ENCODE data around the gene MARCKSL1. TPM values are rescaled to one million over a fixed set of nuclear protein-coding genes. Genes with fewer than 3 reads are reported as not detected.
A peak's percentile ranks its signal among the peaks of the same experiment; 100 is the strongest.
"Not testable (repeated sequence)": the region's sequence is repeated elsewhere in the genome, so short reads cannot be mapped to it uniquely, and the experiment has no call there.

The MARCKSL1 gene
- polyA plus RNA-seq, 3 donors, result 13.9 to 150 (median 40.3) TPM

GRCh38 chr1:32303358-32303757 lies 32.7 kb downstream of the MARCKSL1 start:
- no CpG with 5 or more reads among the region's 3 CpGs for WGBS (ENCODE audit: insufficient coverage)
- no peak overlapping the region for H3K9ac ChIP-seq (ENCODE audit: insufficient read depth, low read length, poor library complexity, severe bottlenecking)
- Mint-ChIP-seq H3K27me3 (ENCODE audit: low read depth in 3 of 3) (no peaks in the 10 kb centered on the region), H3K9me3 (peaks cover 0 to 10% (median 0%) of the 10 kb centered on the region in 7 donors), H3K4me1 (no peaks in the 10 kb centered on the region), H3K36me3 (peaks cover 46 to 73% of the 10 kb centered on the region in 2 donors), H3K27ac (peak overlapping the region in 1 of 7 donors; percentile 19), H3K4me3 (no peak overlapping the region)
- peaks cover 77% of the 10 kb centered on the region for H3K79me2 ChIP-seq (ENCODE audit: insufficient read depth, low read length)
- H3K27me3 ChIP-seq (ENCODE audit: control insufficient read depth in 2 of 2, insufficient read depth in 2 of 2, low read length in 2 of 2), result no peaks in the 10 kb centered on the region
- no peak overlapping the region for H2AFZ ChIP-seq (ENCODE audit: insufficient read depth, low read depth, low read length, poor library complexity, severe bottlenecking)
- H3K36me3 ChIP-seq (replicated peaks in 1 of 2; ENCODE audit: control insufficient read depth in 1 of 2, insufficient read depth in 2 of 2, low read length in 2 of 2), result peaks cover 41 to 75% of the 10 kb centered on the region in 2 donors
- no peaks in the 10 kb centered on the region for H3K4me1 ChIP-seq (ENCODE audit: control insufficient read depth in 1 of 2, insufficient read depth in 2 of 2, low read length in 2 of 2)
- H4K20me1 ChIP-seq (ENCODE audit: insufficient read depth, low read length), result peaks cover 79% of the 10 kb centered on the region
- intact Hi-C loops (cut with micrococcal nuclease), result no loop called here
- no peaks in the 10 kb centered on the region for H3K9me3 ChIP-seq (replicated peaks in 1 of 2; ENCODE audit: control insufficient read depth in 1 of 2, insufficient read depth in 1 of 2, low read length in 2 of 2)
- H3K27ac ChIP-seq (ENCODE audit: low read depth in 1 of 2, low read length in 2 of 2), result no peak overlapping the region
- no peak for TF ChIP-seq CTCF (IDR thresholded peaks at IDR 0.05)
- no peak for DNase-seq
- H3K4me2 ChIP-seq (replicated peaks; ENCODE audit: extremely low read depth, low read length, poor library complexity, severe bottlenecking), result no peak overlapping the region
- H3K4me3 ChIP-seq (replicated peaks in 1 of 3; ENCODE audit: low read depth in 2 of 3, low read length in 3 of 3), result no peak overlapping the region

- Histone ChIP-seq H3K9ac (ENCODE audit: insufficient read depth, low read length, poor library complexity, severe bottlenecking) (no peak overlapping the region), H3K9me3 (replicated peaks in 1 of 2; ENCODE audit: control insufficient read depth in 1 of 2, insufficient read depth in 1 of 2, low read length in 2 of 2) (no peaks in the 10 kb centered on the region), H2AFZ (ENCODE audit: insufficient read depth, low read depth, low read length, poor library complexity, severe bottlenecking) (no peak overlapping the region), H3K27ac (ENCODE audit: low read depth in 1 of 2, low read length in 2 of 2) (no peak overlapping the region), H4K20me1 (ENCODE audit: insufficient read depth, low read length) (peaks cover 79% of the 10 kb centered on the region), H3K4me1 (ENCODE audit: control insufficient read depth in 1 of 2, insufficient read depth in 2 of 2, low read length in 2 of 2) (no peaks in the 10 kb centered on the region), H3K4me3 (replicated peaks in 1 of 3; ENCODE audit: low read depth in 2 of 3, low read length in 3 of 3) (no peak overlapping the region), H3K27me3 (ENCODE audit: control insufficient read depth in 2 of 2, insufficient read depth in 2 of 2, low read length in 2 of 2) (no peaks in the 10 kb centered on the region), H3K4me2 (replicated peaks; ENCODE audit: extremely low read depth, low read length, poor library complexity, severe bottlenecking) (no peak overlapping the region), H3K36me3 (replicated peaks in 1 of 2; ENCODE audit: control insufficient read depth in 1 of 2, insufficient read depth in 2 of 2, low read length in 2 of 2) (peaks cover 26 to 56% of the 10 kb centered on the region in 2 donors), H3K79me2 (ENCODE audit: insufficient read depth, low read length) (peaks cover 77% of the 10 kb centered on the region)
- peaks cover 40 to 70% of the 10 kb centered on the region in 2 donors for H3K36me3 Mint-ChIP-seq
- H3K4me3 Mint-ChIP-seq, result no peak overlapping the region
- peak overlapping the region in 1 of 7 donors; percentile 21 for H3K27ac Mint-ChIP-seq
- no peaks in the 10 kb centered on the region for H3K27me3 Mint-ChIP-seq (ENCODE audit: low read depth in 3 of 3)
- H3K4me1 Mint-ChIP-seq, result peaks cover 16% of the 10 kb centered on the region
- H3K9me3 Mint-ChIP-seq, result peaks cover 0 to 3% (median 0%) of the 10 kb centered on the region in 7 donors
- no peak for TF ChIP-seq CTCF (IDR thresholded peaks at IDR 0.05)
- intact Hi-C loops (cut with micrococcal nuclease), result loop anchor here in 1 of 2 donors (10.0 kb wide), 1 partner anchor 115 kb away; no protein-coding TSS in a partner anchor
- DNase-seq, result no peak
These were observed 36.7 kb downstream of the MARCKSL1 start for GRCh38 chr1:32299327-32299726.

GRCh38 chr1:32298211-32298610 lies 37.8 kb downstream of the MARCKSL1 start:
- not testable (repeated sequence) for H3K27ac ChIP-seq (ENCODE audit: low read depth in 1 of 2, low read length in 2 of 2); H3K9ac ChIP-seq (ENCODE audit: insufficient read depth, low read length, poor library complexity, severe bottlenecking); H3K27me3 Mint-ChIP-seq (ENCODE audit: low read depth in 3 of 3); H3K4me3 Mint-ChIP-seq; H3K9me3 Mint-ChIP-seq; H3K9me3 ChIP-seq (replicated peaks in 1 of 2; ENCODE audit: control insufficient read depth in 1 of 2, insufficient read depth in 1 of 2, low read length in 2 of 2); H3K4me2 ChIP-seq (replicated peaks; ENCODE audit: extremely low read depth, low read length, poor library complexity, severe bottlenecking); H2AFZ ChIP-seq (ENCODE audit: insufficient read depth, low read depth, low read length, poor library complexity, severe bottlenecking); DNase-seq; H3K27me3 ChIP-seq (ENCODE audit: control insufficient read depth in 2 of 2, insufficient read depth in 2 of 2, low read length in 2 of 2); H3K27ac Mint-ChIP-seq; H3K4me3 ChIP-seq (replicated peaks in 1 of 3; ENCODE audit: low read depth in 2 of 3, low read length in 3 of 3); H3K4me1 ChIP-seq (ENCODE audit: control insufficient read depth in 1 of 2, insufficient read depth in 2 of 2, low read length in 2 of 2)
- H3K36me3 ChIP-seq (replicated peaks in 1 of 2; ENCODE audit: control insufficient read depth in 1 of 2, insufficient read depth in 2 of 2, low read length in 2 of 2), result peaks cover 15 to 45% of the 10 kb centered on the region in 2 donors
- peaks cover 29 to 64% of the 10 kb centered on the region in 2 donors for H3K36me3 Mint-ChIP-seq
- peaks cover 20% of the 10 kb centered on the region for H3K4me1 Mint-ChIP-seq
- peaks cover 83% of the 10 kb centered on the region for H3K79me2 ChIP-seq (ENCODE audit: insufficient read depth, low read length)
- 100% methylated on average over 5 of the region's 16 CpGs for WGBS (ENCODE audit: insufficient coverage)
- intact Hi-C loops (cut with micrococcal nuclease), result loop anchor here in 1 of 2 donors (10.0 kb wide), 1 partner anchor 113 kb away; no protein-coding TSS in a partner anchor
- peaks cover 73% of the 10 kb centered on the region for H4K20me1 ChIP-seq (ENCODE audit: insufficient read depth, low read length)
